ENCODE measurements around the gene CREB5.

Gene CREB5

DNA sequence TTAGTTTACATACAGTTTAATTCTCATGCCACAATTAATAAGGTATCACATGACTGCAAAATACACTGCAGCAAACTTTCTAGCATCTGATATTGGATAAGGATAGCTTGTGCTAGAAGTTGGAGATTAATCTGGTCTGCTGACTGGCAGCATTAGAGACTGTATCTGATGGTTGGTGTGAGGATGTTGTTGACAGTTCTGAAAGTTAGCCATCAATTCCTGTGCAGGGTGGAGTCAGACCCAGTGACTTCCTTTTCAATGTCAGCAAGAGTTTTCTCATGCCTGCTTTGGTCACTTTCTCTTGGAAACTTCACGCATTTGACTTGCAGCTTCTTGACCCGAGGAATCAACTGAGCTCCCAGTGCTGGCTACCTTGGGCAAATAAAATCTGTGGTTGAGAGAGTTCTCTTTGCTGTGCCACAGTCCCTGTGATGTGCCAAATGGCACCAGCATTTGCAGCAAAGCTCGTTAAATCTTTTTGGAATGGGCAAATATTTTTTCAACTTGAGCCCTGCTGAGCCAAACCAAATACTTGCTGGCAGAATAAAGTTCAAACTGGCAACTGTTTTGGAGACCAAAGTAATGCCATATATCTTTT, 312.8 kb downstream of the CREB5 start:
- no peak overlapping the region for H2AK5ac ChIP-seq (ENCODE audit: low read length, severe bottlenecking)
- no peak overlapping the region for H2BK5ac ChIP-seq (ENCODE audit: low read depth, low read length, poor library complexity, severe bottlenecking)
- H2BK12ac ChIP-seq (ENCODE audit: low read length in 2 of 2) = no peak overlapping the region
- no peak overlapping the region for H2AFZ ChIP-seq (ENCODE audit: low read depth, low read length)
- no peak overlapping the region for H3K14ac ChIP-seq (ENCODE audit: low read length in 2 of 2)
- DNase-seq = no peak
- H3K9ac ChIP-seq (ENCODE audit: low read length) = peak overlapping the region; percentile 67
- no peak overlapping the region for H3K4ac ChIP-seq (ENCODE audit: low read depth in 1 of 2, low read length in 2 of 2)
- H3K79me1 ChIP-seq (replicated peaks; ENCODE audit: low read length, poor library complexity, severe bottlenecking) = peaks cover 46% of the 10 kb centered on the region
- H2BK120ac ChIP-seq (ENCODE audit: low read depth, low read length) = no peak overlapping the region
- H2BK15ac ChIP-seq (ENCODE audit: low read depth, poor library complexity, severe bottlenecking) = no peak overlapping the region
- no peak overlapping the region for H3K23ac ChIP-seq (ENCODE audit: low read length in 2 of 2)
- H3K18ac ChIP-seq (ENCODE audit: low read depth in 1 of 2, low read length in 2 of 2) = no peak overlapping the region
- H3K4me1 ChIP-seq (ENCODE audit: control insufficient read depth, insufficient read depth, low read depth, low read length) = peaks cover 5% of the 10 kb centered on the region
- no peak overlapping the region for H3K4me3 ChIP-seq (ENCODE audit: insufficient read depth in 1 of 2, low read depth in 1 of 2, low read length in 2 of 2)
- H4K91ac ChIP-seq (ENCODE audit: low read length) = no peak overlapping the region
- H3K4me2 ChIP-seq (ENCODE audit: low read length, poor library complexity, severe bottlenecking) = no peak overlapping the region
- no peak overlapping the region for H4K8ac ChIP-seq (ENCODE audit: low read length)
- H3K27ac ChIP-seq (ENCODE audit: low read length, poor library complexity, severe bottlenecking) = no peak overlapping the region
- no peaks in the 10 kb centered on the region for H3K9me3 ChIP-seq (ENCODE audit: control insufficient read depth, low read length)
- no peaks in the 10 kb centered on the region for H3K27me3 ChIP-seq (ENCODE audit: control insufficient read depth in 1 of 2, insufficient read depth in 1 of 2, low read length in 2 of 2)
- H3K36me3 ChIP-seq (ENCODE audit: control insufficient read depth in 1 of 2, insufficient read depth in 2 of 2, low read depth in 1 of 2, low read length in 2 of 2) = peaks cover 27 to 61% of the 10 kb centered on the region in 2 experiments
- 92% methylated on average over 3 of the region's 3 CpGs for WGBS

DNA sequence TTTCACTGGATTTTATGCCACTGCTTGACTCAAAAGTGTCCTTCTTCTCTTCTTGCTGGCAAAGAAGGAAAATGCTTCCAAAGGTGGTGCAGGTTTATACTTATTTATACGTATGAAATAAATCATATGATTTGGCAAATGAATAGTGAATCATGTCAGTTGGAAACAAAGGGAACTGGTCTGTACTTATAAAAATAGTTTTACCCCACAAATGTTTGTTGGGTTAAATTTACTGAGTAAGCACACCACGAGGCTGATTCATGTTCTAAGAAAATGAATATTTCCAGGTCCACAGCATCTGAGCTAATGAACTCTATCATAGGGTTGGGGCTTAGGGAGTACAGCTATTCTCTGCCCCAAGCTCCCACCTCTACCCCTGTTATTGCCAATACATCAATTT, 313.6 kb downstream of the CREB5 start:
- peaks cover 5% of the 10 kb centered on the region for H3K4me1 ChIP-seq (ENCODE audit: control insufficient read depth, insufficient read depth, low read depth, low read length)
- H2BK120ac ChIP-seq (ENCODE audit: low read depth, low read length) = no peak overlapping the region
- no peaks in the 10 kb centered on the region for H3K9me3 ChIP-seq (ENCODE audit: control insufficient read depth, low read length)
- H2BK12ac ChIP-seq (ENCODE audit: low read length in 2 of 2) = no peak overlapping the region
- no peak overlapping the region for H3K23ac ChIP-seq (ENCODE audit: low read length in 2 of 2)
- no peak overlapping the region for H3K14ac ChIP-seq (ENCODE audit: low read length in 2 of 2)
- WGBS = 100% methylated on average over 1 of the region's 2 CpGs
- H4K8ac ChIP-seq (ENCODE audit: low read length) = no peak overlapping the region
- no peaks in the 10 kb centered on the region for H3K27me3 ChIP-seq (ENCODE audit: control insufficient read depth in 1 of 2, insufficient read depth in 1 of 2, low read length in 2 of 2)
- H3K18ac ChIP-seq (ENCODE audit: low read depth in 1 of 2, low read length in 2 of 2) = no peak overlapping the region
- no peak overlapping the region for H3K4me3 ChIP-seq (ENCODE audit: insufficient read depth in 1 of 2, low read depth in 1 of 2, low read length in 2 of 2)
- peaks cover 44% of the 10 kb centered on the region for H3K79me1 ChIP-seq (replicated peaks; ENCODE audit: low read length, poor library complexity, severe bottlenecking)
- no peak for DNase-seq
- H3K36me3 ChIP-seq (ENCODE audit: control insufficient read depth in 1 of 2, insufficient read depth in 2 of 2, low read depth in 1 of 2, low read length in 2 of 2) = peaks cover 24 to 53% of the 10 kb centered on the region in 2 experiments
- H2AFZ ChIP-seq (ENCODE audit: low read depth, low read length) = no peak overlapping the region
- no peak overlapping the region for H3K27ac ChIP-seq (ENCODE audit: low read length, poor library complexity, severe bottlenecking)
- H4K91ac ChIP-seq (ENCODE audit: low read length) = no peak overlapping the region
- no peak overlapping the region for H2AK5ac ChIP-seq (ENCODE audit: low read length, severe bottlenecking)
- no peak overlapping the region for H2BK5ac ChIP-seq (ENCODE audit: low read depth, low read length, poor library complexity, severe bottlenecking)
- no peak overlapping the region for H3K4me2 ChIP-seq (ENCODE audit: low read length, poor library complexity, severe bottlenecking)
- no peak overlapping the region for H2BK15ac ChIP-seq (ENCODE audit: low read depth, poor library complexity, severe bottlenecking)
- H3K4ac ChIP-seq (ENCODE audit: low read depth in 1 of 2, low read length in 2 of 2) = no peak overlapping the region
- H3K9ac ChIP-seq (ENCODE audit: low read length) = peak overlapping the region; percentile 67

DNA sequence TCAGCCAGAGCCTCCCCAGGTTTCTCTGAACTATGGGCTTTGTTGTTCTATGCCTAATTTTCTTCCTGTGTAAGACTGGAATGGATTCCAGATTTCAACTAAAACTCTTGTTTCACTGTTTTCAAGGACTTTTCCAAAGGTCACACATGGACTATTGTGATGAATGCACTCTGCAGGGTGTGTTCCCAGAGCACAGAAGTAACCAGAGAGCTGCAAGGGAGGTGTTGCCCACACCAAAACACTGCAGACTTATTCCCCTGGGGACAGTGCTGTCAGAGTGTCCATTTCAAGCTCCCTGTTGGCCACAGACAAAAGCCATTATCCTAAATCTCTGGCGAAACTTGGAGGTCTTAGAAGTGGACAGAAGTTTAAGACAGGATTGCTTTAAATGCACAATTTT, 314.2 kb downstream of the CREB5 start:
- H4K91ac ChIP-seq (ENCODE audit: low read length) = no peak overlapping the region
- no peak overlapping the region for H3K4ac ChIP-seq (ENCODE audit: low read depth in 1 of 2, low read length in 2 of 2)
- no peak overlapping the region for H3K27ac ChIP-seq (ENCODE audit: low read length, poor library complexity, severe bottlenecking)
- H2BK120ac ChIP-seq (ENCODE audit: low read depth, low read length) = no peak overlapping the region
- no peak overlapping the region for H3K14ac ChIP-seq (ENCODE audit: low read length in 2 of 2)
- no peaks in the 10 kb centered on the region for H3K27me3 ChIP-seq (ENCODE audit: control insufficient read depth in 1 of 2, insufficient read depth in 1 of 2, low read length in 2 of 2)
- no peak overlapping the region for H3K18ac ChIP-seq (ENCODE audit: low read depth in 1 of 2, low read length in 2 of 2)
- H2BK12ac ChIP-seq (ENCODE audit: low read length in 2 of 2) = no peak overlapping the region
- peaks cover 5% of the 10 kb centered on the region for H3K4me1 ChIP-seq (ENCODE audit: control insufficient read depth, insufficient read depth, low read depth, low read length)
- no peak overlapping the region for H3K23ac ChIP-seq (ENCODE audit: low read length in 2 of 2)
- H3K4me3 ChIP-seq (ENCODE audit: insufficient read depth in 1 of 2, low read depth in 1 of 2, low read length in 2 of 2) = no peak overlapping the region
- no peak overlapping the region for H2BK15ac ChIP-seq (ENCODE audit: low read depth, poor library complexity, severe bottlenecking)
- peak overlapping the region; percentile 39 for H2AK5ac ChIP-seq (ENCODE audit: low read length, severe bottlenecking)
- WGBS = 83% methylated on average over 1 of the region's 1 CpG
- no peaks in the 10 kb centered on the region for H3K9me3 ChIP-seq (ENCODE audit: control insufficient read depth, low read length)
- no peak overlapping the region for H2AFZ ChIP-seq (ENCODE audit: low read depth, low read length)
- H3K9ac ChIP-seq (ENCODE audit: low read length) = peak overlapping the region; percentile 67
- no peak overlapping the region for H4K8ac ChIP-seq (ENCODE audit: low read length)
- H2BK5ac ChIP-seq (ENCODE audit: low read depth, low read length, poor library complexity, severe bottlenecking) = no peak overlapping the region
- no peak for DNase-seq
- peaks cover 21 to 46% of the 10 kb centered on the region in 2 experiments for H3K36me3 ChIP-seq (ENCODE audit: control insufficient read depth in 1 of 2, insufficient read depth in 2 of 2, low read depth in 1 of 2, low read length in 2 of 2)
- H3K79me1 ChIP-seq (replicated peaks; ENCODE audit: low read length, poor library complexity, severe bottlenecking) = peaks cover 41% of the 10 kb centered on the region
- no peak overlapping the region for H3K4me2 ChIP-seq (ENCODE audit: low read length, poor library complexity, severe bottlenecking)

DNA sequence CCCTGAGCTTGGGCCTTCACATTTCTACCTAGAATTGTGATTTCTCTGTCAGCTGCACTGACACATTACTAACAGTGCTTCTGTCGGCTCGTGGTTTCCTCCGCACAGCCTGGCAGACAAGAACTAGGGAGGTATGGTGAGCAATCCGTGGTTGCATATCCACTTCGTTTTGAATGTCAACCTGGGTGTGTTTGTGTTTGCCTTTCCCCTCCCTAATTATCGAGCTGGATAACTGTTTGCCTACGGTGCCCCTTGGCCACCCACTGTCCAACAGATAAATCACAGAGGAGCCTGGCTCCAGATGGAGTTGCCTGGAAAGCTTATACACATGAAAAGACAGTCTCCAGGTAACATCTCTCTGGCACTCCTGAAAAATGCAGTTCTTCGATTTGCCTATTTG, 317.0 kb downstream of the CREB5 start:
- Histone ChIP-seq H3K4me2 (ENCODE audit: low read length, poor library complexity, severe bottlenecking) (no peak overlapping the region), H3K23ac (ENCODE audit: low read length in 2 of 2) (no peak overlapping the region), H3K9me3 (ENCODE audit: control insufficient read depth, low read length) (no peaks in the 10 kb centered on the region), H2BK120ac (ENCODE audit: low read depth, low read length) (no peak overlapping the region), H4K91ac (ENCODE audit: low read length) (no peak overlapping the region), H2AK5ac (ENCODE audit: low read length, severe bottlenecking) (no peak overlapping the region), H3K9ac (ENCODE audit: low read length) (peak overlapping the region; percentile 44), H3K4me3 (ENCODE audit: insufficient read depth in 1 of 2, low read depth in 1 of 2, low read length in 2 of 2) (no peak overlapping the region), H3K27ac (ENCODE audit: low read length, poor library complexity, severe bottlenecking) (no peak overlapping the region), H3K4me1 (ENCODE audit: control insufficient read depth, insufficient read depth, low read depth, low read length) (peaks cover 19% of the 10 kb centered on the region), H2BK12ac (ENCODE audit: low read length in 2 of 2) (no peak overlapping the region), H3K14ac (ENCODE audit: low read length in 2 of 2) (peak overlapping the region in 1 of 2 experiments; percentile 59), H4K8ac (ENCODE audit: low read length) (no peak overlapping the region), H2AFZ (ENCODE audit: low read depth, low read length) (no peak overlapping the region), H3K4ac (ENCODE audit: low read depth in 1 of 2, low read length in 2 of 2) (no peak overlapping the region), H2BK5ac (ENCODE audit: low read depth, low read length, poor library complexity, severe bottlenecking) (no peak overlapping the region), H3K36me3 (ENCODE audit: control insufficient read depth in 1 of 2, insufficient read depth in 2 of 2, low read depth in 1 of 2, low read length in 2 of 2) (peaks cover 18 to 21% of the 10 kb centered on the region in 2 experiments), H2BK15ac (ENCODE audit: low read depth, poor library complexity, severe bottlenecking) (no peak overlapping the region), H3K18ac (ENCODE audit: low read depth in 1 of 2, low read length in 2 of 2) (peak overlapping the region in 1 of 2 experiments; percentile 11), H3K27me3 (ENCODE audit: control insufficient read depth in 1 of 2, insufficient read depth in 1 of 2, low read length in 2 of 2) (no peaks in the 10 kb centered on the region), H3K79me1 (replicated peaks; ENCODE audit: low read length, poor library complexity, severe bottlenecking) (peaks cover 41% of the 10 kb centered on the region)
- no peak for DNase-seq
- 76% methylated on average over 7 of the region's 8 CpGs for WGBS

Data from mesenchymal stem cell (in vitro differentiated cells and primary cell).